ENCODE data around the gene MSX1. TPM values are rescaled to one million over a fixed set of nuclear protein-coding genes. Genes with fewer than 3 reads are reported as not detected.

MSX1 gene
- total and polyA plus RNA-seq, 4 donors = 0.13 to 0.33 (median 0.15) TPM; not detected in 1

GRCh38 chr4:4818415-4819212 lies 40.9 kb upstream of the MSX1 start:
- 68% methylated on average over 17 of the region's 17 CpGs for WGBS
- H3K9ac ChIP-seq (ENCODE audit: low read depth in 1 of 2, low read length in 2 of 2) = no peak overlapping the region
- DNase-seq (ENCODE audit: low spot score) = no peak
- no peaks in the 10 kb centered on the region for H3K27me3 ChIP-seq (ENCODE audit: control insufficient read depth in 4 of 4, insufficient read depth in 4 of 4, low read length in 3 of 4)
- H3K27ac ChIP-seq (ENCODE audit: low read depth in 1 of 2, low read length in 2 of 2) = no peak overlapping the region
- no peaks in the 10 kb centered on the region for H3K36me3 ChIP-seq (ENCODE audit: control insufficient read depth in 4 of 4, insufficient read depth in 3 of 4, low read depth in 1 of 4, low read length in 3 of 4)
- no peak overlapping the region for H3K4me3 ChIP-seq (ENCODE audit: low read depth in 1 of 3, low read length in 3 of 3)
- H3K9me3 ChIP-seq (ENCODE audit: control insufficient read depth in 4 of 4, low read length in 3 of 4) = no peaks in the 10 kb centered on the region
- TF ChIP-seq REST (IDR thresholded peaks at IDR 0.05) (no peak), SP1 (IDR thresholded peaks at IDR 0.05) (no peak), GABPA (IDR thresholded peaks at IDR 0.05 in 1 of 2, conservative IDR thresholded peaks at IDR 0.05 in 1 of 2) (no peak), RXRA (IDR thresholded peaks at IDR 0.05) (no peak), NR2F2 (IDR thresholded peaks at IDR 0.05) (no peak)
- H3K4me1 ChIP-seq (ENCODE audit: control insufficient read depth in 4 of 4, insufficient read depth in 4 of 4, low read length in 3 of 4) = no peaks in the 10 kb centered on the region

GRCh38 chr4:4819213-4819606 lies 40.3 kb upstream of the MSX1 start:
- no peak for DNase-seq (ENCODE audit: low spot score)

More at GRCh38 chr4:4819213-4819606, 40.3 kb upstream of the MSX1 start:
- TF ChIP-seq NR2F2 (IDR thresholded peaks at IDR 0.05) (no peak), HNF4A (conservative IDR thresholded peaks at IDR 0.05) (no peak), TAF1 (conservative IDR thresholded peaks at IDR 0.05) (no peak), FOXA1 (IDR thresholded peaks at IDR 0.05) (no peak), GABPA (IDR thresholded peaks at IDR 0.05 in 1 of 2, conservative IDR thresholded peaks at IDR 0.05 in 1 of 2) (no peak), FOXA2 (IDR thresholded peaks at IDR 0.05) (no peak), RAD21 (IDR thresholded peaks at IDR 0.05) (no peak), MAX (IDR thresholded peaks at IDR 0.05) (no peak), RXRA (IDR thresholded peaks at IDR 0.05) (no peak), CTCF (IDR thresholded peaks at IDR 0.05; ENCODE audit: low read depth, low read length, missing input control) (no peak), EGR1 (IDR thresholded peaks at IDR 0.05; ENCODE audit: low read depth in 2 of 2) (no peak), HNF4G (IDR thresholded peaks at IDR 0.05) (no peak), ZBTB33 (IDR thresholded peaks at IDR 0.05) (no peak)
- Histone ChIP-seq H3K27ac (ENCODE audit: low read depth in 1 of 2, low read length in 2 of 2) (no peak overlapping the region), H3K9ac (ENCODE audit: low read depth in 1 of 2, low read length in 2 of 2) (no peak overlapping the region), H3K27me3 (ENCODE audit: control insufficient read depth in 4 of 4, insufficient read depth in 4 of 4, low read length in 3 of 4) (no peaks in the 10 kb centered on the region), H3K36me3 (ENCODE audit: control insufficient read depth in 4 of 4, insufficient read depth in 3 of 4, low read depth in 1 of 4, low read length in 3 of 4) (no peaks in the 10 kb centered on the region), H3K4me1 (ENCODE audit: control insufficient read depth in 4 of 4, insufficient read depth in 4 of 4, low read length in 3 of 4) (no peaks in the 10 kb centered on the region), H3K4me3 (ENCODE audit: low read depth in 1 of 3, low read length in 3 of 3) (no peak overlapping the region), H3K9me3 (ENCODE audit: control insufficient read depth in 4 of 4, low read length in 3 of 4) (no peaks in the 10 kb centered on the region)
- WGBS = 87% methylated on average over 5 of the region's 5 CpGs

All from liver (tissue), 9 donors.